Activated naive CD4-positive, alpha-beta T cell treated with anti-CD3 and anti-CD28 coated beads for 36 hours (primary cell): Measurements from ENCODE around the gene CENPN. TPM values are rescaled to one million over a fixed set of nuclear protein-coding genes. Genes with fewer than 3 reads are reported as not detected.

ENCODE experiments used
- CTCF ChIA-PET: fragments of 350-600 bp; sonication (Branson Sonifier 250); formaldehyde crosslinking; loops from one replicate; lab custom pipeline; 2021; ENCODE audit warnings: antibody characterized with exemption; lab: Charles Lee
- DNase-seq: peaks from one replicate; pipeline ENCODE4 v3.0.0-alpha.2; 2020
- H3K27ac Mint-ChIP-seq: one replicate; pipeline ENCODE4 v1.8.0; 2021; ENCODE audit warnings: mild to moderate bottlenecking, mixed read lengths
- H3K27me3 Mint-ChIP-seq: one replicate; pipeline ENCODE4 v1.8.0; 2021; ENCODE audit warnings: low read depth, mixed read lengths
- H3K36me3 Mint-ChIP-seq: one replicate; pipeline ENCODE4 v1.8.0; 2021; ENCODE audit warnings: low read depth, mixed read lengths
- H3K4me1 Mint-ChIP-seq: one replicate; pipeline ENCODE4 v1.8.0; 2021; ENCODE audit warnings: low read depth, mixed read lengths
- H3K4me3 Mint-ChIP-seq: one replicate; pipeline ENCODE4 v1.8.0; 2021; ENCODE audit warnings: mild to moderate bottlenecking, moderate library complexity, mixed read lengths
- H3K9me3 Mint-ChIP-seq: one replicate; pipeline ENCODE4 v1.8.0; 2021; ENCODE audit warnings: mixed read lengths
- intact Hi-C: fragments of 100-400 bp; cut with micrococcal nuclease; formaldehyde crosslinking; loops from one replicate; pipeline ENCODE4 v1.15.1; 2023
- total RNA-seq, 2 experiments: library from RNA; stranded (reverse); gene quantifications; one replicate each; pipeline ENCODE4 v1.2.3, GENCODE V29; 2021

Gene CENPN, protein sequence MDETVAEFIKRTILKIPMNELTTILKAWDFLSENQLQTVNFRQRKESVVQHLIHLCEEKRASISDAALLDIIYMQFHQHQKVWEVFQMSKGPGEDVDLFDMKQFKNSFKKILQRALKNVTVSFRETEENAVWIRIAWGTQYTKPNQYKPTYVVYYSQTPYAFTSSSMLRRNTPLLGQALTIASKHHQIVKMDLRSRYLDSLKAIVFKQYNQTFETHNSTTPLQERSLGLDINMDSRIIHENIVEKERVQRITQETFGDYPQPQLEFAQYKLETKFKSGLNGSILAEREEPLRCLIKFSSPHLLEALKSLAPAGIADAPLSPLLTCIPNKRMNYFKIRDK
- 10 to 100 TPM; 65.1 to 75.0 TPM for total RNA-seq

DNA sequence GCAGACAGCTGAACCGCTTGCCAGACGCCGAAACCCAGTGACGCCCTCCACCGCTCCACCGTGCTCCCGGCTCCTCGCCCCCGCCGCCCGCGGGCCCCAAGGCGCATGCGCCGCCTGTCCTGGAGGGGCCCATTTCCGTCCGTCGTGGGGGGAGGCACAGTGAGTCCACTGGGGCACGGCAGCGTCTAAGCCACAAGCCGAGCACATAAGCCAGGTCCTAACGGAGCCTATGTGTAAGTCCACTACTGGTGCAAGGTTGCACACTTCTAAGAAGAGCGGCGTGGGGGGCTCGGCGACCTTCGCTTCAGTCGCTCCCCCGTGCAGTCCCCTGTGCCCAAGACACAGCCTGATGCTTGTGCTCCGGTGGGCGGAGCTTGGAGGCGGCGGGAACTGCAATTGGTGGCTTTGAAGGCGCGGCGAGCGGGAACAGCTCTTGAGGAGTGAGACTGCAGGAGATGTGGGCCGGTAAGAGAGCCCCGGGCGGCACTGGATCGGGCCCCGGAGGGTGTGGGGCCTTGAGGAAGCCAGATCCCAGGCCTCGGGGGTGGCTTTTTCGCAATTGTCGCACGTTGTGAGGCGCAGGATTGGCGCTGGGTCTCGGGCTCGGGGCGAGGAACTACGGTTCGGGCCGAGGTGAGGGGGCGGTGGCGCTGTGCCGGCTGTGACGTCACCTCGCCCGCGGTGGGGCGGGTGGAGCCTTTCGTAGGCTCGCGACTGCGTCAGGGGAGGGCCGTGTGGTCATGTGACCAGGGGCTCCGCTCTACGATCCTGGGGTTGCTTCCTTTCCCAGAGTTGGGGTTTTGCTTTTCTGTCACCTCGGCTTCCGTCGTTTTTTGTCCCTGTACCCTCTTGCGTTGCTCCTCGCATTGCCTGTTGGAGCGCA is at the start of gene CENPN, which contains the start of gene CMC2:
CENPN (plus strand) TSS at position 402 of the 883 bp plus-strand sequence. CDS start 4,726 bp downstream, outside the sequence.
CMC2 (minus strand) TSS at position 73 of the 883 bp plus-strand sequence. CDS start 9,491 bp downstream, outside the sequence.
- H3K27ac Mint-ChIP-seq: peak within 1 kb of the TSS; percentile 100
- DNase-seq: peak; percentile 98
- CTCF ChIA-PET: interaction anchor here (1.0 kb wide), 1 partner anchor 29 kb away, joined by 5 read pairs; the partner anchor contains the start of gene ATMIN
- H3K9me3 Mint-ChIP-seq: no peaks in the 10 kb centered on the region
- H3K4me1 Mint-ChIP-seq: peaks cover 50% of the 10 kb centered on the region
- intact Hi-C loops: loop anchor here (1.0 to 10.0 kb wide), 12 partner anchors 28 to 1742 kb away; partner anchors contain the start of genes ATMIN, C16orf46, CMIP and GAN
- no peaks in the 10 kb centered on the region for H3K27me3 Mint-ChIP-seq
- peaks cover 27% of the 10 kb centered on the region for H3K36me3 Mint-ChIP-seq
- peak within 1 kb of the TSS; percentile 95 for H3K4me3 Mint-ChIP-seq

DNA sequence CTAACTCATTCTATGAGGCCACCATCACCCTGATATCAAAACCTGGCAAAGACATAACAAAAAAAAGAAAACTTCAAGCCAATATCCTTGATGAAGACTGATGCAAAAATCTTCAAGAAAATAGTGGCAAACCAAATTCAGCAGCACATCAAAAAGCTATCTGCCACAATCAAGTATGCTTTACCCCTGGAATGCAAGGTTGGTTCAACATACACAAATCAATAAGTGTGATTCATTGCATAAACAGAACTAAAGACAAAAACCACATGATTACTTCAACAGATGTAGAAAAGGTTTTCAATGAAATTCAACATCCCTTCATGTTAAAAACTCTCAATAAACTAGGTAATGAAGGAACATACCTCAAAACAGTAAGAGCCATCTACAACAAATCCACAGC is 48.7 kb upstream of the CENPN start:
- H3K4me3 Mint-ChIP-seq: no peak overlapping the region
- intact Hi-C loops: no loop called here
- CTCF ChIA-PET: interaction anchor here (1.1 kb wide), 1 partner anchor 9 kb away, joined by 4 read pairs; no protein-coding TSS in a partner anchor
- H3K9me3 Mint-ChIP-seq: peaks cover 42% of the 10 kb centered on the region
- H3K36me3 Mint-ChIP-seq: peaks cover 22% of the 10 kb centered on the region
- H3K27me3 Mint-ChIP-seq: no peaks in the 10 kb centered on the region
- no peak for DNase-seq
- H3K27ac Mint-ChIP-seq: no peak overlapping the region
- H3K4me1 Mint-ChIP-seq: no peaks in the 10 kb centered on the region

DNA sequence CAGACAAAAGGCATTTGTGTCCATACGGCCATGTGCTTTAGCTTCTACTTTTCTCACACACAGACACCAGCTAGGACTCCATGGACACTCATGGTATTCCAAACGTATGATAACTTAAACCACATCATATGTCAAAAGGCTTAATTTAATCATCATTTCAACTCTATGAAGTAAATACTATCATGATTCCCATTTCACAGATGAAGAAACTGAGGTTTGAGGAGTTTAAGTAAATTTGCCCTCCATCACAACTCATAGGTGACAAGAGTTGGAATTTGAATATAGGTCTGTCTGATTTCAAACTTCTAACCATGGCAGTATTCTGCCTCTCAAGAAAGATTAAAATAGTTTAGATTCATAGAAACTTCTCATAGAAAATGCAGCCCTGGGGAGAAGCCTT is 44.1 kb upstream of the CENPN start:
- H3K36me3 Mint-ChIP-seq: peaks cover 12% of the 10 kb centered on the region
- intact Hi-C loops: no loop called here
- H3K9me3 Mint-ChIP-seq: peaks cover 28% of the 10 kb centered on the region
- H3K27ac Mint-ChIP-seq: no peak overlapping the region
- no peaks in the 10 kb centered on the region for H3K27me3 Mint-ChIP-seq
- H3K4me1 Mint-ChIP-seq: no peaks in the 10 kb centered on the region
- no peak for DNase-seq
- CTCF ChIA-PET: no interaction called here
- no peak overlapping the region for H3K4me3 Mint-ChIP-seq

DNA sequence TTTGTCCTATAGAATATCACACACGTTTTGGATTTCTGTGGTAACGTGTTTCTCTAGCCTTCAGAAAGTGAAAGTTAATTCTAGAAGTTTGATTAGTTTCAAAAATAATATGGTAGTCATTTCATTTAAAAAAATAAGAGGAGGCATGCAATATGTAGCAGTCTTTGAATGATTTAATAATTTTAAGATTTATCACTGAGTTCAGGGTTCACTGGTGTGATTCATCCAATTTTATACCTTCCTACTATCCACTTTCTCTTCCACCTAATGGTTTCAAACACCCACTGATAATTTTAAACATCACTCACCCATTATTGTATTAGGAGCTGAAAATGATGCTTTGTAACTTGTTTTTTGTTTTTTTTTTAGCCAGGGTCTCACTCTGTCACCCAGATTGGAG is 42.7 kb upstream of the CENPN start:
- peaks cover 13% of the 10 kb centered on the region for H3K9me3 Mint-ChIP-seq
- DNase-seq: no peak
- CTCF ChIA-PET: no interaction called here
- peaks cover 9% of the 10 kb centered on the region for H3K36me3 Mint-ChIP-seq
- intact Hi-C loops: no loop called here
- no peak overlapping the region for H3K27ac Mint-ChIP-seq
- H3K4me1 Mint-ChIP-seq: peaks cover 2% of the 10 kb centered on the region
- no peaks in the 10 kb centered on the region for H3K27me3 Mint-ChIP-seq
- no peak overlapping the region for H3K4me3 Mint-ChIP-seq

DNA sequence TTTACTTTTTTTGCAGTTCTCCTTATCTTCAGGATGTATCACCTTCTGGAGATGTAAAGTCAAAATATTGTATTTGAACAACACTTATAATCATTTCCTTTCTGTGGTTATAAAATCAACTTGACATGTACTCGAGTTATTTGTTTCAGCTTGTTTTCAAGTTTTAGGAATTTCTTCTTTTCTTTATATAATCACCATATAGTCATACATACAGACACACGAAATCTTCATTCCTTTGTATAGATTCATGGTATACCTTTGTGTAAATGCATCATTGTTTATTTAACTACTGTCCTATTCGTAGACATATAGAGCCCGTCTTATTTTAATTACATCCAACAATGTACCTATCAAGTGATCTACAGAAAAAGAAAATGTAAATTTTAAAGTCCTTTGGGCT is 40.4 kb upstream of the CENPN start:
- intact Hi-C loops: no loop called here
- Mint-ChIP-seq H3K27ac (no peak overlapping the region), H3K36me3 (peaks cover 8% of the 10 kb centered on the region), H3K9me3 (no peaks in the 10 kb centered on the region), H3K27me3 (no peaks in the 10 kb centered on the region), H3K4me1 (peaks cover 2% of the 10 kb centered on the region), H3K4me3 (no peak overlapping the region)
- CTCF ChIA-PET: no interaction called here
- no peak for DNase-seq

DNA sequence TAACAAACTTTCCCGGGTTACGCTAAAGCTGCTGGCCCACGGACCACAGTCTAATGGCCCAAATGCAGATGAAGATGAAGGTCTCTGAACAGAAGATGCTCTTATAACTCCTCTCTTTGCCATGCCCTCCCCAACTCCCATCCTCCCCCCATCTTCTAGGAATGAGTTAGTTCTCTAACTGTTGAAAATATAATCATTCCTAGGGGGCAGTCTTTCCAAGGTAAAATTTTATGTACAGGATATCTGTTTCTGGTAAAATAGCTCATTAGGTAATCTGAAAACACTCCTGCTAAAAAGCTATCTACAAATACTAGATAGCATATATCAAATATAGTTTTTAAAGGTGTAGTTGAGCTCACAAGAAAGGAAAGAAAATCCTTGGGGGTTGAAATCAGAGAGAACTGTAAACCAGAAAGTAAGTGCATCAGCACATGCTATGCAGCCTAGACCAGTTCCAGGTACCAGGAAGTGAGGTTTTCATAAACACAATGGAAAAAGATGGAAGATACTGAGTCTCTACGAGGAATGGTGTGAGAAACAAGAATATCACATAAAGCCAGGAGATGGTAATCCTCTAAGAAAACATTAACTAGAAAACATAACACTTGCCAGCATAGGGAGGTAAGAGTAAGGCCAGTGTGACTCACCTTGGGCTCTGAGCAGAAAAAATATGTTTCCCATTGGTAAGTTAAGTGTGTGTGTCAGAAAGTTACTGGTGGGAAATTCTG is 38.5 kb upstream of the CENPN start:
- CTCF ChIA-PET: no interaction called here
- Mint-ChIP-seq H3K9me3 (no peaks in the 10 kb centered on the region), H3K4me1 (peaks cover 10% of the 10 kb centered on the region), H3K36me3 (peaks cover 8% of the 10 kb centered on the region), H3K27ac (no peak overlapping the region), H3K4me3 (no peak overlapping the region), H3K27me3 (no peaks in the 10 kb centered on the region)
- DNase-seq: no peak
- intact Hi-C loops: no loop called here

DNA sequence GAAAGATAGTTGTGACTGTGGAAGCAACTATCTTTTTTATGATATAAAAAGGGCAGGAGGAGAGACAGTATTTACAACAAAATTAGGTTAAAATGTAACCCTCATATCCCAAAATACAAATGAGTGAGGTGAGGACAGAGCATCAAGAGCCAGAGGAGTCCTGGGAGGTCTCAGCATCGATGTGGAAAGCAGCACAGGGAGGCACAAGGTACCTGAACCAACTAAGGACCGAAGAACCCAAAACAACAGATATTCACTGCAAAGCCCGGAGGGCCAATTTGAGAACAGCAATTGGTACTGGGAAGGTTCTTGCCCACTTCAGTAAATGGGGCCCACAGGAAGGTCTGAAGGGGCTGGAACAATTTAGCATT is 37.9 kb upstream of the CENPN start:
- CTCF ChIA-PET: no interaction called here
- no peak for DNase-seq
- H3K9me3 Mint-ChIP-seq: no peaks in the 10 kb centered on the region
- no peak overlapping the region for H3K27ac Mint-ChIP-seq
- intact Hi-C loops: no loop called here
- peaks cover 10% of the 10 kb centered on the region for H3K4me1 Mint-ChIP-seq
- H3K4me3 Mint-ChIP-seq: no peak overlapping the region
- no peaks in the 10 kb centered on the region for H3K27me3 Mint-ChIP-seq
- H3K36me3 Mint-ChIP-seq: peaks cover 10% of the 10 kb centered on the region

DNA sequence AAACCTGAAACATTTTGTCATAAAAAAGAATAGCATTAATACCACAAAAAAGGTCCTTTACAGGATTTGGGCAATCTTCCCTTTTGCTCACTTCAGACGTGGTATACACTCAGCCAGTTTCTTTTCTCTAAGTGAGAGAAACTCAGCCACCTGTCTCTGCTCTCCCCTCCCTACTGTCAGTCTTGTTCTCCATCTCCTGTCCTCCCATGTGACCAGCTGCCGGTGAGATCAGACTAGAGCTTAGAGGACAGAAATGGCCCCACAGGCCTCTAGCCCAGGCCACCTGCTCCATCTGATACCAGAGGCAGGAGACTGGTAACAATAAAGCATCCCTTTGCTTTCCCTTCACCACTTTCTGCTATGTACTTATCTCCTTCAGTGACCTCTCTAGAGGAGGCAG is 35.2 kb upstream of the CENPN start:
- Mint-ChIP-seq H3K27ac (no peak overlapping the region), H3K36me3 (peaks cover 16% of the 10 kb centered on the region), H3K4me1 (peaks cover 10% of the 10 kb centered on the region), H3K4me3 (no peak overlapping the region), H3K9me3 (no peaks in the 10 kb centered on the region), H3K27me3 (no peaks in the 10 kb centered on the region)
- CTCF ChIA-PET: no interaction called here
- DNase-seq: peak; percentile 23
- intact Hi-C loops: no loop called here

DNA sequence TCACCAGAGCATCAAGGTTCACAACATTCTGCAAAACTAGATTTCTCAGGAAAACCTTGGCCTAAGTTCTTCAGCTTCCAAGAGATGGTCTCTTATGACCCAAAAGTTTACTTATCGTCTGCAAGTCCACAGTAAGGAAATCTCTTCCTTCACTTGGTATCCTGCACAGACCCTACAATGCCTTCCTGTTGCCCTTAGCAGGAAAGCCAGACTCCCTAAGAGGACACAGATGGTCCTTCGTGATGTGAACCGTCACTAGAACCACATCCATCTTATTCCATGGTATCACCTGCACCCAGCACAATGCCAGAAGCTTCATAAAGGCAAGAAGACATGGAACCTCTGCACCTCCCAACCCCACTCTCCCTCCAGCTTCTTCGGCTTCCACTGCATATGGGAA is 34.4 kb upstream of the CENPN start:
- Mint-ChIP-seq H3K27ac (no peak overlapping the region), H3K4me3 (no peak overlapping the region), H3K4me1 (peaks cover 10% of the 10 kb centered on the region), H3K36me3 (peaks cover 19% of the 10 kb centered on the region), H3K27me3 (no peaks in the 10 kb centered on the region), H3K9me3 (no peaks in the 10 kb centered on the region)
- no peak for DNase-seq
- intact Hi-C loops: no loop called here
- CTCF ChIA-PET: interaction anchor here (0.6 kb wide), 1 partner anchor 102 kb away, joined by 3 read pairs; no protein-coding TSS in a partner anchor

DNA sequence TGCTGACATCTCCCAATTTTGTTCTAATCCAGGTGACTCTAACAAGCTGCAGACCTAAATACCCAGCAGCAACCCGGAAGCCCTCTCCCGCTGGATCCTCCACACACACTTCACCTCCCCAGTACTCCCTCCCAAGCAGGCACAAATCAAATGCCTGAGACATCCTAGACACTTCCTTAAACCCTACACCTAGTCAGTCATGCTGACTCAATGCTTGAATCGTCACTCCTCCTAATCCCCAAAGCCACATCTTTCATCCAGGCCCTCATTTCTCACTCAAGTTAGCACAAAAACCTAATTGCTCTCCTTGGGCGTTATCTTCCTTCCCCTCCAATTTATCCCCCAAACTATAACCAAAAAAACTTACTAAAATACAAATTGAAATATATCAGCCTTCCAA is 33.0 kb upstream of the CENPN start:
- H3K27ac Mint-ChIP-seq: no peak overlapping the region
- intact Hi-C loops: no loop called here

DNA sequence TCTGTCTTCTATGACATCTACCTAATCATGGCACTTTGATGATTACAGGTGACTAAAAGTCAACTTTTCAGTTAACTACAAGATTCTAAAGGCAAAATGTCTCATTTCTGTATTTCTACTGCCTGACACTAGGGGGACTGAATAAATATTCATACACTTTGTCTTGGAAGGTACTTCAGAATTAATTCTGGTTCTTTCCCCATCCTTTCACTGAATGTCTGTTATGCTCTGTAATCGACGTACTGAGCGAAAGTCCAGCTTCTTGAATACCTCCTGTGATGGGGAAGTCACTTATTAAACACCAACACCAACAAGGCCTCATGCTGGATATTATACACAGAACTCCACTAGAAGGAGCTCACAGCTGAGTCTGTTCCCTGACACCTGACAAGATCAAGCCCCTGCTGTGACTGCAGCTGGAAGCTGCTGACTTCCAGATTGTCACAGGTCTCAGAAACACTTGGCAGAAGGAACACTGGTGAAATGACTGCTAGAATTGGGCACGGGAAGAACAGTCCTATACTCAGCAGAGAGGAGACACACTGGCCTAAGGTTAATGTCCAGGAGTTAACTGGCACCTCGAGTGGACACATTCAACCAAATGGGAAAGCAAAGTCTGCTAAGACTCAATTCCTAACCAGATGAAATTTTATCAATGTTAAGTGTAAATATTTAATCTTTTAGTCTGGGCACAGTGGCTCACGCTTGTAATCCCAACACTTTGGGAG is 32.2 kb upstream of the CENPN start:
- Mint-ChIP-seq H3K4me3 (no peak overlapping the region), H3K4me1 (peaks cover 8% of the 10 kb centered on the region), H3K27me3 (no peaks in the 10 kb centered on the region), H3K36me3 (peaks cover 20% of the 10 kb centered on the region), H3K9me3 (no peaks in the 10 kb centered on the region), H3K27ac (no peak overlapping the region)
- CTCF ChIA-PET: interaction anchor here (1.1 to 1.5 kb wide), 4 partner anchors 21 to 59 kb away, joined by 3 to 5 read pairs (median 4); no protein-coding TSS in a partner anchor
- DNase-seq: no peak
- intact Hi-C loops: no loop called here

More for the DNA sequence above, 33.0 kb upstream of the CENPN start:
- Mint-ChIP-seq H3K36me3 (peaks cover 20% of the 10 kb centered on the region), H3K4me3 (no peak overlapping the region), H3K4me1 (peaks cover 8% of the 10 kb centered on the region), H3K9me3 (no peaks in the 10 kb centered on the region), H3K27me3 (no peaks in the 10 kb centered on the region)
- DNase-seq: no peak
- CTCF ChIA-PET: interaction anchor here (0.8 to 1.5 kb wide), 4 partner anchors 20 to 392 kb away, joined by 3 to 5 read pairs (median 4); no protein-coding TSS in a partner anchor
